ENCODE measurements around the gene CLEC20A.
"Not testable (repeated sequence)": the region's sequence is repeated elsewhere in the genome, so short reads cannot be mapped to it uniquely, and the experiment has no call there.

CLEC20A gene

GRCh38 chr1:178528953-178529335, 32.2 kb upstream of the CLEC20A start:
- no peak for DNase-seq

DNA sequence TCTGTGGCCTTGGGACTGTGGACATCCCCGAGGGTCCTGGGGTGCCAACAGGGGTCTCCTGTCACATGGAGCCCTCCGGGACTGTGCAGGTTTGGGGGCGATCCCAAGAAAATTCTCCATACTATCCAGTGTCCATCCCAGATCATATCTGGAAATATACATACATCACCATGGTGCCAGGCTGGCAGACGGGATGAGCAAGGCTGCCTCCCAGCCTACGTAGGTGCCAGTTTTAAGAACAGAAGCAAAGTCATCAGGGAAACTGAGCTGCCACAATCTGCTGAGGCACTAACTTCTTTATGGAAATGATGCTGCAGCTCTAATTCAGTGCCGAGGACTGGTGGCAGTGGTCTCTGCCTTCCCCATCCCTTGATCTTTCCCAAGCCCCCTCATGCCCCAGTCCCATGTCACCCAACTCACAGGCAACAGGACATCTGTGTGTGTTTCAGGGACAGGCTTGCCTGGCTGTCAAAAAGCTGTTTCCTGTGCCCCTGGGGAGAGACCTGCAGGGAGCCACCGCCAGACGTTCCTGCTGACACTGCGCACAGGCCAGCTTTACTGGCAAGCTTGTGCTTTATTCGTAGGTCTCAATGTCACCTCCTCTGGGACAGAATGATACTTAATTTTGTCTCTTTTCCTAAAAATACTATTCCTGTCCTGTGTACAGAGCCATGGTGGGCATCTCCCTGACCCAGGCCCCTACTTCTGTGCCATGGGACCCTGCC, 31.6 kb upstream of the CLEC20A start:
- DNase-seq: no peak

- no peak for DNase-seq
These were observed 30.4 kb upstream of the CLEC20A start for GRCh38 chr1:178527117-178527516.

DNA sequence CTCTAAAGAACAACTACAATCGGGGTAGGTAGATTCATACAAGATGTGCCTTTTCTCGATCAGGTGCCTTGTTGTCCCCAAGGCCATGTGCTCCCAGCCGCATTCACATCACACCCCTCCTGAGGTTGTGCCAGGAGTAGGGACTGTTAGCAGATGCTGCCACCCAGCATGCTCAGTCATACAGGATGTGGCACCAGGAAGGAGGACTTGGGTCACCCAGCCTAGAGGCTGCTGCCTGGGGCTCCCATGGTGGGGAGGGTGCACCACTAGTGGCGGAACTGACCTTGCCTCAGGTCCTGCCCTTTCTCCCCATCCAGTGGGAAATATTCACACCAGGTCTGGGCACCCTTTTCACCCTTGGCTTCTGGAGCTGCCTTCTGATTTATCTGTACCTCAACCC, 24.5 kb upstream of the CLEC20A start:
- DNase-seq: no peak

DNA sequence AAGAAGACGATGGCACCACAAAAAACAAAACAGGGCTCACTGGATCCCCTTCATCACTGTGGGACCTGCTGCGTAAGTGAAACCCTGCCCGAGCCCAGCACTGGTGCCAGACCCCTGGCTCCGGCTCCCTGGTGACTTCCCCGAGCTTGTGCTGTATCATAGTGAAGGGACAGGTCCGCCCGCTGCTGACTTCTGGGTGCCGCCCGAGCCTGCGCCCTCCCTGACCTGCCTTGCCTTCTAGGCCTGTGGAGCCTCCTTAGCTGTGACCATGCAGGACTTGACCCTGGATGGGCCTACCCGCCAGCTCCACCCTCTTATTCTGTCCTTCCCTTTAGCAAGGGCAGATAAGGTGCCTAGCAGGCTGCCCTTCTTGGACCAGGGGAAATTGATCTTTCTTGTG, 24.0 kb upstream of the CLEC20A start:
- no peak for DNase-seq

DNA sequence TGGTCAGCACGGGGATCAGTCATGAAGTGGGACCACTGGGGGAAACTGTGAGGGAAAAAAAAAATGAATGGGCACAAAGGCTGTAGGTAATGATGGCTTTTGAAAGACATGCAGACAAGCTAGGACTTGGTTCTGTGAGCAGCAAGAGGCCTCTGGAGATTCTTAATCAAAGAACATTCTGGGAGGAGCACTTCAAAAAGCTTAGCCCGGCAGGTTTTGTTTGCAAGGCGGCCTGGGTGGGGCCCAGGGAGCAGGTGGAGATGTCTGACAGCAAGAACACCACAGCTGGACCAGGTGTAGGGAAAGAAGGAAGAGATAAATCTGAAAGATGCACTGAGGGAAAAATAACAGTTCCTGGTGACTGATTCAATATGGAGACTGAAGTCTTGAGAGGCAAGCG, 22.1 kb upstream of the CLEC20A start:
- DNase-seq: no peak

DNA sequence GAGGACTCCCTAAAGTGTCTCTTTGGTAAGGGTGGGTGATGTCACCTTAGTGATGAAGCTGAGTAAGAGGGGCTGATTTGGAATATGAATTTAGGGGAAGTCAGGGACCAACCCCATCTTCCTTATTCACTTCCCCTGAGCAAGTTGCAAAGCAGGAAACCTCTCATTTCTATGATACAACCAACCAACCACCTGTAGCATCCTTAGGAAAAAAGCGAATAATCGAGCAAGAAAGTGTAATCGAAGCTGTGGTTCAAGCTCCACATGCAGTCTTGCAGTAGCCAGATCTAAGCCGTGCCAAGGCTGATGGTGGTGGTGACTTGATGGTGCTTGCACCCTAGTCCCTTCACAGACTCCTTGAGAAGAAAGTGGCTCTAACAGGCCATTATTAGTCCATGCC, 19.3 kb upstream of the CLEC20A start:
- no peak for DNase-seq

GRCh38 chr1:178513278-178513983, 16.7 kb upstream of the CLEC20A start:
- DNase-seq: no peak

DNA sequence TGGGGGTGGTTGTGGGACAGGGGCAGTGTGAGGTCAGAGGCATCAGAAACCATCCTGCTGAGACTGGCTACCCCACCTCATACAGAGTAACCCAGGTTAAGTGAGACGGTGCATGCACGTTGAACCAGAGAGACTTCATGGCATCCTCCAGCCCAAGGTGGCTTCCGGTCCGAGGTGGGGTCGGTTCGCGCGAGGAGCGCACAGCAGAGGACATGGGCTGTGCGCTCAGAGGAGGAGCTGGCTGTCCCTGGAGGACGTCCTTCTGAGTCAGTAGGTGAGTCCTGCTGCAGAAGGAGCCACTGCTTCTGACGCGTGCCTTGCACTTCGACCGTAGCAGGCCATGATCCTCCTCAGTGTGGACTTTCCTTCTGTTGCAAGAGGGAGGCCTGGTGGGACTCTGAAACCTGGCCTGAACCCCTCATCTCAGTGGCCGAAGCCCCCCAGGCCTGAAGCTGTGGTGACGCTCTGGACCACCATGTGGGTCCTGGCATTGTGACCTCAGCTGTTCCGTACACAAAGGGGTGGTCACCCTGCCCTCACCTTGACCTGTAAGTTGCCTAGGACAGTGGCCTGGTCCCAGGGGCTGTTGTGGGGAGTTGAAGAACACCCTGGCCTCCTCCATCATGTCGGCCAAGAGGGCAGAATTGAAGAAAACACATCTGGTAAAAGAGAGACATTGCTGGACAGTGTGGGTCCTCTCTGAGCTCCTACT, 16.0 kb upstream of the CLEC20A start, which contains the start of gene TEX35:
TSS of gene TEX35 (plus strand) at position 544 of the 712 bp plus-strand sequence. CDS start at position 624, 80 bp downstream.
- no peak for DNase-seq

DNA sequence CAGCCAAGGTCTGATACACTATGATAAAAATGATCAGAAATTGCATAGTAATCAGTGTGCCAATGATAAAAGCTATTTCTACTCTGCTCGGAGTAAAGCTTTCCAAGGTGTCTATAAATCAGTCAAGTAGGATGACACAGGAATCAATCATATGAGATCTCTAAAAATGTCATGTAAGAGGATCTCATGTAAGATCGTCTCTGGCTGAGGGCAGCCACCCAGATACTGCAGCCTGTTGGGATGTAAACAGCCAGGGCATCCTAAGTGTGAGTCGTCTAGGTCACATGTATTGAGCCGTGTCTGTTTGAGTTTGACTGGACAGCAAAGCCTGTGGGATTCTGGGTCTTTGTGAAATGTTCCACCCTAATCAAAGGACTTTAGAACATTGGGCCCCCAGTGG, 13.4 kb upstream of the CLEC20A start:
- no peak for DNase-seq

GRCh38 chr1:178509414-178510007, 12.7 kb upstream of the CLEC20A start:
- no peak for DNase-seq

DNA sequence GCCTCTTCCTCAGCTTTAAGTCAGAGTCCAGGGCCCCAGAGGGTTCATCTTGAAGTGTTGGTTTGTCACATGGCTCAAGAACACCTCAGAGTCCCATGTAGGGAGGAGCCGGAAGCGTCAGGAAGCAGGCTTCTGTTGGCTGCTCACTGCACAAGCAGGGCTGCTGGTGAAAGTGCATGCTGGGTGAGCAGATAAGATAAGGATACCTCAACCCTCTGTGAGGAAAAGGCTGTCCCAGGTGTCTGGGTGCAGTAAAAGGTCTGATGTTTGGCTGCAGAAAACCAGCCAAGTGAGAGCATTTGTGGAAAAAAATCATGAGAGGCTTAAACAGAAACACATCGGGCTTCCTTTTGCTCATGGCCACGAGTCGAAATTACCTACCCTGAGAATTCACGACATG, 9.9 kb upstream of the CLEC20A start:
- DNase-seq: no peak

- DNase-seq: no peak
These were observed 9.4 kb upstream of the CLEC20A start for GRCh38 chr1:178506177-178506576.

DNA sequence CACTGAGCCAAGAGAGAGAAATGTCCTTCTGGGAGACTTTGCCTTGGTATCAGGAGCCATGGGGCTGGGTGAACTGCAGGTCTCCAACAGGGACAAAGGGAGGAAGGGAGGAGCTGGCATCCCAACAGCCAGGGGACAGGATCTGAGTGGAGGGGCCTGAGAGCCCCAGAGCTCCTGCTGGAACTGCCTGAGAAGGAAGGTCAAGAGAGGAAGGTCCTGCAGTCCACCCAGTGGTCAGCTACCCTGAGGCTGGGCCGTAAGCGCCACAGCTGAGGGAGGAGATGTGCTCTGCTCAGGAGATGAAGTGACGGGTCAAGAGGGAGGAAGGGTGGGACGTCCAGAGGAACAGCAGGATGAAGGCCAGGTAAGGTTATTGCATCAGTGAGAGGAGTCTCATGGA, 7.5 kb upstream of the CLEC20A start:
- no peak for DNase-seq

DNA sequence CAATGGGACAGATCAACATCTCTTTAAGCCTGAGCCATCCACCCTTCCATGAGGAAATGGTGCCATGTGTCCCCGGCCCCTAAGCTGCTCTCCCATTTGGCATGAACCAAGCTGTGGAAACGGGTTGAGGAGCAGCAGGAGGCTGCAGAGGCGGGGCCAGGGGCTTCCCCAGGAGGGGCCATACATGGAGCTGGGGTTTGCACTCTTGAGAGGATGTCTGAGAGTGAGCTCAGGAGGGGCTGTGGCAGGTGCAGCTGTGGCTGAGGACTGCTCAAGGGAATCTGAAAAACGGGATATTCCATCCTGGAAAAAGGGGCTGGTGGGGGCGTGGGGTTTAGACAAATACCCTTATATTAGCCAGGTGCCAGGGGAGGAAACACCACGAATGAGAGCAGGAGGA, 7.1 kb upstream of the CLEC20A start:
- DNase-seq: no peak

- DNase-seq: not testable (repeated sequence)
These were observed 6.6 kb upstream of the CLEC20A start for GRCh38 chr1:178503316-178503715.

DNA sequence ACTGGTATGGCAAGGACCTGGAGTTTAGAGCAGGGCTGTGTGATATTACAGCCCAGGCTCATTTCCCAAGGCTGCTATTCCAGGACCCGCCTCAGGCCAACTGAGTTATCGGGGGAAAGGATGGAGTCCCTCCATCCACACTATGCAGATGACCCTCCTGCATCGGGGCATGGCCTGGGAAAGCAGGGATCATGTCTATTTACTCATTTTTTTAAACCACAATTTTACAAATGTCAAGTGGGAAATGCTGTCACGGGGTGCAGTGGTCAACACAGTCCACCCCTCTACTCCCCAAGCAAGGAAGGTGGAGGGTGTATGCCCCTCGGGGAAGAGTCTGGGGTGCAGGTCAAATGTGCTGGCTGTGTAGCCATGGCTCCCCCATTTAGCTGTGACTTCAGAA, 6.1 kb upstream of the CLEC20A start:
- no peak for DNase-seq

DNA sequence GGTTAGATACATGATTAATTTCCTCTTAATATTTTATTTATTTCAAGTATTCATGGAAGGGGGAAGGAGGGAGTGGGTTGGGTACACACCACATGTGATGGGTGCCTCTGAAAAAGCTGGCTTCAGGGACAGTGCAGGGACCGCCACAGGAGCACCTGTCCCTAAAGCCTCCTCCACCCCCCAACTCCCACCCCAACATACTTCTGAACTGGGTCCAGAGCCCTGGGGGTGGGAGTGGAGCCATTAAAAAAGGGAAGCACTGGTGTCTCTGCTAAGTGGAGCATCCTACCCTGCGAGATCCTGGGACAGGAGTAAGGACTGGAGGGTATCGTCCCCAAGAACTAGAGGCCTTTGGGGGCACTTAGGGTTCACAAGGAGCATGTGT, 5.6 kb upstream of the CLEC20A start:
- no peak for DNase-seq

DNA sequence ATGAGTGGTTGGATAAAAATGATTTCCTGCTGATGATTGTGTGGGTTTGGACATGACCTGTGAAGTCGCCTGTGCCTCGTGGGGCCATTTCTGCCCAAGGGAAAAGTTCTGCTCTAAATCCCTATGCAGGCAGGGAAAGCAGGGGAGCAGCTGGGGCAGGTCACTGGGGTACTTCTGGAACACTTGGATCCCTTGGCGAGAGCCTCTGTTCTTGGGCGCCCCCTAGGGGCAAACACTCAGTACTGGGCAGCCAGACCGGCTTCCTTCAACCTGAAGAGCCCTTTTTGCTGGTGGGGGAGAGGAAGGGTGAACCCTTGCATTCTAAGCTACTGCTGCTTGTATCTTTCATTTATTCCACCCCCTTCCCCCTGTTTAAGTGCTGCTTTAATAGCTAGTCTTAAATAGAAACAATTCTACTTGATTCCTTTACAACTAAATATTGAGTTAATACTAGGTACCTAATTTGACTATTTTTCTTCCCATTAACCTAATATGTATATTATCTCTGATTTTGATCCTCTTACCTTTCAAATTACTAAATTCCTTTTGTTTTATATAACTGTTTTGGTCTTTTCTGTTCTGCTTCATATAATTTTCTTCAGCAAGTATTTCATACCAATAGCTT, 5.1 kb upstream of the CLEC20A start:
- peak; percentile 44 for DNase-seq

- no peak for DNase-seq
These were observed 4.3 kb upstream of the CLEC20A start for GRCh38 chr1:178500936-178501554.

- no peak for DNase-seq
These were observed 3.5 kb upstream of the CLEC20A start for GRCh38 chr1:178500091-178500770.
